Left forelimb (tissue), 1 donor: Measurements from ENCODE around the gene RPL36A.
A peak's percentile ranks its signal among the peaks of the same experiment; 100 is the strongest.

Experiments used
- DNase-seq: peaks from one replicate; pipeline ENCODE4 v3.0.0-alpha.2; 2018; ENCODE audit warnings: low spot score

RPL36A gene

GRCh38 chrX:101393530-101394305 lies 2.9 kb downstream of the RPL36A start:
- DNase-seq: no peak

- no peak for DNase-seq
Measured at GRCh38 chrX:101394372-101394771, 3.6 kb downstream of the RPL36A start.

- no peak for DNase-seq
Measured at GRCh38 chrX:101395789-101396188, 5.0 kb downstream of the RPL36A start.

GRCh38 chrX:101397779-101398178 lies 7.0 kb downstream of the RPL36A start:
- no peak for DNase-seq

- no peak for DNase-seq
Measured at GRCh38 chrX:101398694-101399093, 7.9 kb downstream of the RPL36A start.

GRCh38 chrX:101399825-101400224 lies 9.0 kb downstream of the RPL36A start:
- no peak for DNase-seq

- DNase-seq: no peak
Measured at GRCh38 chrX:101407167-101407747, 16.4 kb downstream of the RPL36A start.

GRCh38 chrX:101407748-101408531 lies 17.1 kb downstream of the RPL36A start, which contains the start of the genes GLA and HNRNPH2:
TSS of gene GLA (minus strand) at chrX:101407925. CDS start at chrX:101407903, 22 bp downstream.
TSS of gene HNRNPH2 (plus strand) at chrX:101408222. CDS start at chrX:101411989, 3,767 bp downstream.
- DNase-seq: peak; percentile 85

- DNase-seq: no peak
Measured at GRCh38 chrX:101408532-101408841, 17.7 kb downstream of the RPL36A start.

GRCh38 chrX:101409043-101409442 lies 18.2 kb downstream of the RPL36A start:
- no peak for DNase-seq

- DNase-seq: no peak
Measured at GRCh38 chrX:101410461-101410860, 19.6 kb downstream of the RPL36A start.

- no peak for DNase-seq
Measured at GRCh38 chrX:101411984-101412383, 21.2 kb downstream of the RPL36A start.

- no peak for DNase-seq
Measured at GRCh38 chrX:101415180-101416145, 24.7 kb downstream of the RPL36A start.

GRCh38 chrX:101416691-101417090 lies 25.9 kb downstream of the RPL36A start:
- DNase-seq: no peak

- no peak for DNase-seq
Measured at GRCh38 chrX:101417190-101417589, 26.4 kb downstream of the RPL36A start.

GRCh38 chrX:101417981-101418841 lies 27.4 kb downstream of the RPL36A start:
- peak; percentile 82 for DNase-seq

GRCh38 chrX:101419489-101419888 lies 28.7 kb downstream of the RPL36A start:
- no peak for DNase-seq

- DNase-seq: no peak
Measured at GRCh38 chrX:101427954-101428353, 37.1 kb downstream of the RPL36A start.

- no peak for DNase-seq
Measured at GRCh38 chrX:101429934-101430333, 39.1 kb downstream of the RPL36A start.

GRCh38 chrX:101430457-101431078 lies 39.8 kb downstream of the RPL36A start:
- DNase-seq: no peak
